T-helper 1 cell treated with Interleukin-12 subunit alpha and Interleukin-12 subunit beta and Interleukin-4 antibody, amounts not matched to agents 30 ng/mL and 1 ng/mL, for 36 hours (primary cell): ENCODE data around the gene GRIA2. TPM values are rescaled to one million over a fixed set of nuclear protein-coding genes. Genes with fewer than 3 reads are reported as not detected.
"Not testable (repeated sequence)": the region's sequence is repeated elsewhere in the genome, so short reads cannot be mapped to it uniquely, and the experiment has no call there.

Experiments
- intact Hi-C: fragments of 100-400 bp; cut with micrococcal nuclease; formaldehyde crosslinking; loops from one replicate; pipeline ENCODE4 v1.15.1; 2024
- total RNA-seq: library from RNA; stranded (reverse); gene quantifications from 2 replicates; pipeline ENCODE4 v1.2.3, GENCODE V29; 2022

GRIA2 gene
- not detected in 2 replicates for total RNA-seq

DNA sequence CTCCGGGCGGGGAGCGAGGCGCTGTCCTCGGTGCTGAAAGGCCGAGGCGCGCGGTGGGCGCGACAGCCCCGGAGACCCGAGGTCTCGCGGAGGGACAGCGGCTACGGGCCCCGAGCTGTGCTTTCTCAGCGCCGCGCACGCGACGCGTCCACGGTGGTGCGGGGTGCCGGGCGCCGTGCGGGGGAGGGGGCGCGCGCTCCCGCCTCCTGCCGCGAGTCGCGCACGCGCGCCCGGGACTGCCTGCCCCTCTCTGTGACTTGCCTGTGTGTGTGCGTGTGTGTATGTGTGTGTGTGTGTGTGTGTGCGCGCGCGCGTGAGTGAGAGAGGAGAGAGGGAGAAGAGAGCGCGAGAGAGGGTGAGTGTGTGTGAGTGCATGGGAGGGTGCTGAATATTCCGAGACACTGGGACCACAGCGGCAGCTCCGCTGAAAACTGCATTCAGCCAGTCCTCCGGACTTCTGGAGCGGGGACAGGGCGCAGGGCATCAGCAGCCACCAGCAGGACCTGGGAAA is at the start of gene GRIA2:
GRIA2 (plus strand) TSS at position 358 of the 511 bp plus-strand sequence. CDS start 315 bp downstream, outside the sequence.
- intact Hi-C loops = no loop called here

DNA sequence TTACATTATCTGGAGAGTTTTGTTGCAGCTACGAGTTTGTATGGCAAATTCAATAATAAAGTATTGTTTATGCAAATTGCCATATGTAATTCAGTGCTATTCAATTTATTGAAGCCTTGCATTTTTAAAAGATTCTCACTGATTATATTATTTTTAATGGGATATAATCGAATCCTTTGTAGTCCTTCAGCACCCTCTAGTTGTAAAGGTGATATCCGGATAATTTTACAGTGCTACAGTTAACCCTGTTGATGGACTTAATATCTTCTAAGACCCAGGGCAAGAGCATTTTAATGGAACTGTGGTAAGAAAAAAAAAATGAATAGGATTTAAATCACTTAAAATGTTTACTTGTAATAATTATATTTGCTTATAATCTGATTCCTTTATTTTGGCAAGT is 48.5 kb upstream of the GRIA2 start:
- intact Hi-C loops = no loop called here

DNA sequence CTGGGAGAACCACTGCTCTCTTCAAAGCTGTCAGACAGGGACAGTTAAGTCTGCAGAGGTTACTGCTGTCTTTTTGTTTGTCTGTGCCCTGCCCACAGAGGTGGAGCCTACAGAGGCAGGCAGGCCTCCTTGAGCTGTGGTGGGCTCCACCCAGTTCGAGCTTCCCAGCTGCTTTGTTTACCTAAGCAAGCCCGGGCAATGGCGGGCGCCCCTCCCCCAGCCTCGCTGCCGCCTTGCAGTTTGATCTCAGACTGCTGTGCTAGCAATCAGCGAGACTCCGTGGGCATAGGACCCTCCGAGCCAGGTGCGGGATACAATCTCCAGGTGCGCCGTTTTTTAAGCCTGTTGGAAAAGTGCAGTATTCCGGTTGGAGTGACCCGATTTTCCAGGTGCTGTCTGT is 40.3 kb upstream of the GRIA2 start:
- intact Hi-C loops = not testable (repeated sequence)

DNA sequence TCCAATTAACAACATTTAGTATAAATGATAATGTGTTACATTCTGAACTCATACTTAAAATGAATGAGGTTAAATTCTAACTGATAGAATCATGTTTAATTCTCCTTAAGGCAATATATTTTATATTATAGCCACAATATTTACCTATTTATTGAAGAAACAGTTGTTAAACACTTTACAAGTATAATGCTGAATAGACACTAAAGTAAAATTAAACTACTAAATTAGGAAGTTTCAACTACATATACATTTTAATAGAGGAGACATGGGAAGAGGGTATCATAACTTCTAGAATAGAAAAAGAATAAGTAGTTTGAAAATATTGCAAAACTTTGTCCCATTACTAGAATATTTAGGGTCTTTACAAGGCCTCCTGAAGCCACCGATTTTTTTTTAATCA is 36.2 kb upstream of the GRIA2 start:
- intact Hi-C loops = no loop called here

DNA sequence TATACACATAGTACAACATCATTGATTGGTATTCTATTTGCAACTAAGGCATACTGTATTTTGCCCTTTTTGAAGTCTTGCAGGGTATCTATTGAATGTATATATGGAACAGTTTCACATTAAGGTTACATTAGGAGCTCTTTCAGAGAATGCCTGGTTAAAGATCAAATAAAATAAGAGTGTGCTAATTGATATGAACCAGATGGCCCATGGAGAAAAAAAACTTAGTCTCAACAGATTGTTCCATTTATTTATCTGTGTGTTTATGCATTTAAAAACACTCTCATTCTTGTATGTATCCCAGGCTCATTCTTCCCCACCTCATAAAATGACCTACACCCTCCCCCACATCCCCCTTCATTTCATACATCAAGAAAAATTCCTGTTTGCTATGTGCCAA is 35.2 kb upstream of the GRIA2 start:
- intact Hi-C loops = no loop called here

DNA sequence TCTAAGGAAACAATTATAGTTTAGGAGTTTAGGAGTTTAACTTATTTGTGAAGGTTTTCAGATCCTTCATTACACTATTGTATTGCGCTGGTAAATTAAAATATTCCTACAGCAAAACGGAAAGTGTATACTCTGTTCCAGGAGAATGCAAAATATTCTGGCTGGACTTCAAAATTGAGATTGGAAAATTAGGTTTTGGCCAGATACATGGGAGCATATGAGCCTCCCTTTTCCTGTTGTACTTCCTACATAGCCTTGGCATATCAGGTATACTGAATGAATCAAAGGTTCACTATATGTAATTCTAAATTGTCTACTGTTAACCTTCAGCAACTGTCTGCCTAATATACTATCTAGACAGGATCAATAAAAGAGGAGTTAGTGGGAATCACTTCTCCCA is 25.2 kb upstream of the GRIA2 start:
- intact Hi-C loops = no loop called here

DNA sequence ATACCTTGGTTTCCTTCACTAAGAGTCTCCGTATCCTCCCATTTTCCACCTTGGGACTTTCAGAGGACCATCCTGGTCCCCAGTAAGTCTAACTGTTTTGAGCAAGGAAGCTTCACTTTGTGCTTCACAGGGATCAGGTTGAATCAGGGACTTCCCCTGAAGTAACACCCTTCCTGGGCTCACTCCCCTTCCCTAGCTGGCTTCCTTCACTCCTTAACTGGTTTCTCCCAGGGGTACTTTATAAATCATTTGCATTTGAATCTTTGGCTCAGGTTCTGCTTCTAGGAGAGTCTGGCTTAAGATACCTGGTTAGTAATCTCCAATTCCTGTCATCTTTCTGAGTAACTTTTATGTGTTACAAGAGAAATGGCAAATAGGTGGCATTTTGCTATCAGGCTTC is 24.5 kb upstream of the GRIA2 start:
- intact Hi-C loops = no loop called here

DNA sequence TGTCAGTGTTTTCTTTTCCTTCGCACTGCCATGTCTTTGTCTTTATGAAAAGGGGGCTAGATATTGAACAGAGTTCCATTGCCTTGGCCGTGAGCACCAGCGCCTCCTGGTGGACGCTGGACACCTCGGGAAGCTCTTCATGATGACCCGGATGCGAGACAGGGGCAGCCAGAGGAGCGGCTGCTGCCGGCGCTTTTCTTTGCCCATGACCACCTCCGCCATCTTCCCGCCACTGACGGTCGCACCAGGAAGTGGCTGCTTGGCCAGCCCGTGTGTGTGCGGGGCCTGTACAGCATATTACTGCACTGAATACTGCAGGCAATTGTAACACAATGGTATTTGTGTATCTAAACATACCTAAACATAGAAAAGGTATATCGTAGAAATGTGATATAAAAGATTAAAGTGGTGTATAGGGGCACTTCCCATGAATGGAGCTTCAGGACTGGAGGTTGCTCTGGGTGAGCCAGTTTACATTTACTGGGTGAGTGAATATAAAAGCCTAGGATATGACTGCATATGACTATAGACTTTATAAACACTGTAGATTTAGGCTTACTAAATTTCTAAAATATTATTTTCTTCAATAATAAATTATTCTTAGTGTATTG is 15.8 kb upstream of the GRIA2 start:
- intact Hi-C loops = loop anchor here (10.0 kb wide), 2 partner anchors 1230 to 1390 kb away; no protein-coding TSS in a partner anchor

DNA sequence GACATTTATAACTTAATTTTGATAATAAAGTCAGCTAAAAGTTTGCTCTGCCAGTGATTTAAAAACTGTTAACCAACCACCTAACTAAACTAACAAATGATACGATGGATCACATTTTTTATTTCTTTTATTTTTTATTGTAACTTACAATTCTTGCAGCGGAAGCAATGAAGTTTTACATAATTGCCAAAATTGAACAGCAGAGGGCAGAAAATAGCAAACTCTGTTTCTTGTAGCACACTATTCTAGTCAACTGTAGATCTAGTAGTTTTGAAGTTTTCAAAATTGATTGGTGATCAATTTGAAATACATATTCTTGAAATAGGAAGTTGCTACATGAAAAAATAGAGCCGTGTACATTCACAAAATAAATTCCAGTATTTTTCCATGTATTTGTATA is 2.8 kb upstream of the GRIA2 start:
- intact Hi-C loops = loop anchor here (1.0 to 5.0 kb wide), 2 partner anchors 245 to 761 kb away; partner anchors contain the start of gene PDGFC

DNA sequence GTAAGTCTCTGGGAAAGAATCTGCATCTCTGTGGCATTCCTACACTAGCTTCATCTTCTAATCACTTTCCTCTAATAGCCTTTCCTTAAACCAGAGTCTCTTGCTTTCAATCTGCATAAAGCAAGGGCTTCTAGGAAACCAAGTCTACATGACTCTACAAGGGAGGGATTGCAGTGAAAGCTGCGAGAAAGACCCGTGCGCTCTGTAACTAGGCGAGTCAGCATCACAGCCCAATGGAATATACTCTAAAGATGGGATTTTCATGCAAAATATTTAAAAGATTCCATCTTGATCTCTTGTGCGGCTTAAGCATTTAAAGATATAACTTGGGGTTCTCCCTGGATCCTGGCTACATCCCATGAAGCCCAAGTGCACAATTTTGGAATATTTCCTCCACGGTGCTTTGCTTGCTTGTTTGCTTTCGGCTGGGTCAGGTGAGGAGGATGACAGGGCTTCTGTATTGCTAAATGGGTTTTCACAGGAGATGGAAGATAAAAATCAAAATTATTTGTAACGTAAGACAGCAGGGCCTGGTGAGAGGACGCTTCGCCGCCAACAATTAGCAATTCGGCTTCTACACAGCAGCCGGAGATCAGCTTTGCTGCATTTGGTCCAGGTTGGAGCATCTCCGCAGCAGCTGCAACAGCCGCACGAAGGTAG is 687 bp upstream of the GRIA2 start:
- intact Hi-C loops = loop anchor here (5.0 kb wide), 1 partner anchor 248 kb away; the partner anchor contains the start of gene PDGFC

DNA sequence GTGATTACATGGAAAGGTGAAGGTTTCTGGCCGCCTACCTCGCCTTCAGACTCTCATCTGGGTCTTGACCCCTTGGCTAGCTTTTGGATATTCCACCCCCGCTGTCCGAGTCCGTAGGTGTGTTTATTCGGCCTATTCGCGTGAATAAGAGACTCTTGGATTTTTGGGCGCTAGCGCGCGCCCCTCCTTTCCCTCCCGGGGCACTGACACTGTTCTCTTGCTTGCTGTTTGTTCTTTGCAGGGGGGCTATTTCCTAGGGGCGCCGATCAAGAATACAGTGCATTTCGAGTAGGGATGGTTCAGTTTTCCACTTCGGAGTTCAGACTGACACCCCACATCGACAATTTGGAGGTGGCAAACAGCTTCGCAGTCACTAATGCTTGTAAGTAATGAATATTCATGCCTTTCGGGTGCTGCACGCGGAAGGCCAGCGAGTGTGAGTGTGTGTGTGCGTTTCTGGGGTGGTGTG is 932 bp downstream of the GRIA2 start:
- intact Hi-C loops = no loop called here

DNA sequence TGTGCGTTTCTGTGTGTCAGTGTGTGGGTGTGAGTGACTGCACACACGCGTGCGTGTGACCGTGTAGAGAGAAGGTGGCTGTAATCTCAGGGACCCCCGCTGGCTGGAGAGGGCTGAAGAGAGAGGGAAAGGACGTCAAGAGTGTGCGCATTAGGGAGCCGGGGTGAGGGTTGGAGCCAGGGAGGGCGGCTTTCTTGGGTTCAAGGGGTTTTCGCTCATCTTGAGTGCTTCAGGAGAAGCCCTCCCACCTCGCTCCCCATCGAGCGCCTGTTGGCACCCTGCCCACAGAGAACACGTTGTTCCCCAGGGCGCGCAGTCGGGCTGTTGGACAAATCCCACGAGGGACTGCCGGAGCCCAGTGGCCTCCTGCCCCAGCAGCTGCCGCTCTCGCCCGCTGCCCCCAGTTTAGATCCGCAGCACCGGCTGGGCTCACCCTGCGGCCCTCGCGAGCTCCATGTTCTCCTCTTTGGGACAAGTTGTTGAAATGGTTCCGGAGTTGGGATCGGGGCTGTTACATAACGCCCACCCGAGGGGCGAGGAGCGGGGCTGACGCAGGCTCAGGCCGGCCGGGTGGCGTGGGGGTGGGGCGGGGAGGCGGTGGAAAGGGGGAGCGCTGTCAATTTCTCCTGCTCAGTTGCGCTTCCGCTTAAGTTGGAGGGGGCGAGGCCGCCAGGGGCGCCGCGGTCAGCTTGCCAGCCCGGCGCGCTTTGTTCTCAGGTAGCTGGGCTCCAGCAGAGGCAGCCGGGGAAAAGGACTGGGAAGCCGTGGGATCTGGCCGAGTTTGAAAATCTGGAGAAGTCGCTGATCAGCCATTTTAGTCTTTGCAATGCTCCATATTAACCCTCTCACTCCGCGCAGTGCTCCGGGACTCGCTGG is 1.6 kb downstream of the GRIA2 start:
- intact Hi-C loops = no loop called here

DNA sequence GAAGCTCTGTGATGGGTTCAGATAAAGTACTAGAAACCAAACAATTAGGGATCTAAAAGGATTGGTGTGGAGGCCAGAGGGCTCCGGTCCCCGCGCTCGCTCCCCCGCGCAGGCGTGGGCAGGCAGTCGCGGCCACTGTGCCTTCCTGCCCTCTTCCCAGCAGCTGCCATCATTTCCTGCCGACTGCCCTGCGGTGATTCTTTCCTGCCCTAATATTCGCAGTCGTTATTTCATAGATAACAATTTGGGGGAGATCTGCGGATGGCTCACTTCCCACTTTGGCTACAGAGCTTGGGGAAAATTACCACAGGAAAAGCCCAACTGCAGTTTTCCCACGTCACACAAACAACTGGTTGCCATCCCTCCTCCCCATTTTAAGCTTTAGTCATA is 2.2 kb downstream of the GRIA2 start:
- intact Hi-C loops = no loop called here

DNA sequence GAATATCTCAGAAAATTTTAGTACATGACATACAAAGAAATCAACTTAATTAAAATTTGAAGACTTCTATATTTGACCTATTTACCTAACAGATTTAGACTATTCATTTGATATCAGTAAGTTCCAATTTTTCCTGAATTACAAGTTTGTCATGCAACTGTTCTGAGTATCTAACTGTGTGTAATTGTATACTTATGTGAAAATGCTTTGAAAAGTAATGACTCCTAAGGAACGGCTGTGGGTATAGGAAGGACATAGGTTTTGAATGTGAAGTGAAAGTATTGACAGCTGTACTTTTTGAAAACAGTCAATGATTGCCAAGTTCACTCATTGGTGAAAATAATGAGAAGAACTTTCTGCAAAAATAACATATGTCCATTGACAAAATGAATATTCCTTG is 2.9 kb downstream of the GRIA2 start:
- intact Hi-C loops = no loop called here

DNA sequence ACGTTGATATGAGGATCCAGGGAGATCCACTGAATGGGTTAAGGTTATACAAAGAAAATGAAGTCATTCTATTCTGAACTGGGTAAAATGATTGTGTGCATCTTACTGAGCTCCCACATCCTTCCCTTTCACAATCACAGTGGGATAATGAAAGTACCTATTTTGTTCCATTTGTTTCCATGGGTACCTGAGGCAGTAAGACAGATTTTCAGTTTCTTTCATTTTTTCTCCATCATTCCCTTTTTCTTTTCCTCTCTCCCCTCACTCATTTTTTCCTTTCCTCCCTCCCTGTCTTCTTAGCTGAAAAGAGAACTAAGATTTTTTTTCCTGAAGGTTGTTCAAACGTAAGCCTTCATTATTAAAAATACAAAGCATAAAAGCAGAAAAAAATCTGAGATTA is 4.6 kb downstream of the GRIA2 start:
- intact Hi-C loops = no loop called here

DNA sequence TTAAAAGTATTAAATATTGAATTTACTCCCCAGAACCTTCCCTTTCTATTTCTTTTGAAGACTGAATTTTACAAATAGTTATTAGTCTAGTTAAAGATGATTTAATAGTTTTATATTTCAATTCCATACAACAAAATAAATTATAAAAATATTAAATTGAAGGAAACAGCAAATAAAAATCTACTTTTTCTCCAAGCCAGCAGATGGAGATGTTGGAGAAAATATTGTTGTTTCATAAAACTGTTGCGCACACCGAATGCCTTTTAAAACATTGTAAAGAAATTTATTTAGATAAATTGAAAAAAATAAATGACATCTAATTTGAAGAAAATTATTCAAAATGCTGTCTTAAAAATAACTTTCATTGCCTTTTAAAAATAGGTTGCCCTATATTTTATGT is 5.5 kb downstream of the GRIA2 start:
- intact Hi-C loops = no loop called here

DNA sequence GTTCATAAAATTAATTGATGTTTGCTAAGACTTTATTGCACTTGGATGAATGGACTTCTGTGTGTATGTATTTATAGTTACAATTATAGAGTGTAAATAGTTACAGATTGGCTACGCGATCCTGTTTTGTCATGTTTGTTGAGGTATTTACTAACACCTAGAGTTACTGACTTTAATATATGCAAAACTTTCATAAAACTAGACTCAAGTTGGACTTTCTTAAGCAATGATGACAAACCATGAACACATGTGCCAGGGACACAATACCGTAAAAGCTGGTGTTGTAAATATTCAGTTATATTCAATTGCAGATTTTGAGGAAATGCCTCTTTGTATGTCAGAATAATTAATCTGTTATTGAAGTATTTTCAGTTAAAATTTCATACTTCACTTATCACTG is 6.1 kb downstream of the GRIA2 start:
- intact Hi-C loops = no loop called here

DNA sequence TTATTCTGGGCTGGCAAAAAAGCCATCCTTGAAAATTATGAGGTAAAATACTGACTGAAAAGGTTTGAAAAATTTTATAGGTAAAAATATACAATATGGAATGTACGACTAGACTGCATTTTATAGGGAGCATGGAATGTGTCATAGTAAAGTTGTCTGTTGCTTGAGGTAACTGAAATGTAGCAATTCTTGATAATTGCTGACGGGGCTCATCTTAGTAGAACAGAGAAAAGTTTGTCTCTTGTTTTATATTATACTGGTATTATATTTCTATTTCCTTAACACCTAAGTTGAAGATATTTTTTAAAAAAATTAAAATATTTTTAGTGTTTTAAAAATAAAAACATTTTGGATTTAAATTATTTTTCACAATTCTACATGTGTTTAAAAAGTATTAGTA is 11.0 kb downstream of the GRIA2 start:
- intact Hi-C loops = no loop called here

DNA sequence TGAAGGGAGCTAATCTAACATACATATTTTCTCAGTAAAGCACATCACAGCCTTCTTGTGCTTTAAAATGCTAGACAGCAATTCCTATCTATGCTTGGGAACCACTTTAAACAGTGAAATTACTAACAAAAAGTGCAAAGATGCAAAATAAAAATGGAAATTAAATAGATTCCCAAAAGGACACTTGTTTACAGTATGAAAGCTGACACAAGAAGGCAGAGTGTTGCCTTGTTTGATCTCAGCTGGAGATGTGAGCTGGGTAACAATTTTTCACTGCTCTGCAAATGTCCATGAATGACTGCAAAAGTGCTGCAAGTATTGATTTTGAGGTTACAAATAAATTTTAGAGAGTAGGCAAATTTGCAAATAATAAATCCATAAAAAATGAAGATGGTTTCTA is 22.3 kb downstream of the GRIA2 start:
- intact Hi-C loops = no loop called here

DNA sequence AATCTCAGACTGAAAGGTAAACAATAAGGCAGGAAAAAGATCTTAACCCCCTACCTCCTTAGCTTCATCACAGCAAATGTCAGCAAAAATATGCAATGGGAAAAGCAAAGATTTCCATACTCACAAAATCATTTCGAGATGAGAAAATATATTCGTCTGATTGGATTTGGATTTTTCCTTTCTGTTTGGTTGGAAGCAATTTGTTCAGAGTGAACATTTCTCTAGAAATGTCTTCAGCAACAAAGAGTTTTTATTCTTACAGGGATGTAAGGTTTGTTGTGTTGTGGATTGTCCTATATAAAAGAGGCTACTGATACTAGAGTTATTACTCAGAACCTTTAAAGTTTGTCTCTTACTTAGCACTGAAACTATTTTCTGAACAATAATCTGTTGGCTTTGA is 23.8 kb downstream of the GRIA2 start:
- intact Hi-C loops = no loop called here

DNA sequence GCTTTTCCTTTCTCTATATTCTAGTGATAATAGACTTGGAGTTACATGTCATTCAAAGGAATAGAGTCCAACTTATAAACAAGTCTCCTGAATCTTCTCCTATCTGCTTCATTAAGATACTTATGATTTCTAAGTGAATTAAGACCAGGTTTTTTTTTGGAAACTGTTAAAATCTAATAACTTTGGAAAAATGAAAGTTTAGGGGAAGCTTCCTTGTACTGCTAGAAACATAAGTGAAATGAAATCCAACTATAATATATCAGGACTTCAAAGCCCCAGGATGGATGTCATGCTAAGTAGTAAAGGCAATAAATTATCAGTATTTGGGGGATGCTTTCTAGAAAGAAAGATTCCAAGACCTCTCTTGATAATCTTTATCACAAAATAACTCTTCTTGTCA is 24.8 kb downstream of the GRIA2 start:
- intact Hi-C loops = no loop called here

DNA sequence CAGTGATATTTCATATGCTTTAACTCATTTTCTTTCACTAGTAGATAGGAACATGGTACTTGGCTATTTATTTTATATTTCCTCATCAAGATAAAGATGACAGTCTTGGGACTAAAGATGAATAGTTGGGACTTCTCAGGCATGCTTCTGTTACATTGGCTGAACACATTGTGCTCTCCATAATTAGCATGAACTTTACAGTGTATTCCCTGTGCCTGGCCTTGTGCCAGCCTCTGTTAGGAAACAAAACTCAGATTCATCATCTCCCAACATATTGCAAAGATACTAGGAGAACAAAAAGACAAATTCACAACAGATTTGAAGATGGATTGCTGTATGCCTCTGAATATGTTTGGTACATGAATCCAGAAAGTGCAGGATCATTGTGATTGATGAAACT is 26.4 kb downstream of the GRIA2 start:
- intact Hi-C loops = no loop called here
